Activated naive CD8-positive, alpha-beta T cell treated with anti-CD3 and anti-CD28 coated beads, Interleukin-2, amount 50 U/mL, for 24 hours (primary cell): ENCODE measurements around the gene ZNF101.
A peak's percentile ranks its signal among the peaks of the same experiment; 100 is the strongest.

Experiments used
- ATAC-seq: fragments of 150-1000 bp; cut with Tn5 transposase; one replicate; pipeline ENCODE4 v1.10.0; 2021
- DNase-seq: peaks from one replicate; pipeline ENCODE4 v3.0.0; 2021
- H3K27ac Mint-ChIP-seq: one replicate; pipeline ENCODE4 v1.8.0; 2021; ENCODE audit warnings: mild to moderate bottlenecking, mixed read lengths
- H3K27me3 Mint-ChIP-seq: one replicate; pipeline ENCODE4 v1.8.0; 2021; ENCODE audit warnings: mixed read lengths
- H3K36me3 Mint-ChIP-seq: one replicate; pipeline ENCODE4 v1.8.0; 2021; ENCODE audit warnings: low read depth, mixed read lengths
- H3K4me1 Mint-ChIP-seq: one replicate; pipeline ENCODE4 v1.8.0; 2021; ENCODE audit warnings: mixed read lengths
- H3K4me3 Mint-ChIP-seq: one replicate; pipeline ENCODE4 v1.8.0; 2021; ENCODE audit warnings: mild to moderate bottlenecking, moderate library complexity, mixed read lengths
- H3K9me3 Mint-ChIP-seq: one replicate; pipeline ENCODE4 v1.8.0; 2021; ENCODE audit warnings: mixed read lengths

ZNF101 gene

GRCh38 chr19:19668230-19669012, at the start of gene ZNF101:
Gene ZNF101, plus strand, starts transcription at chr19:19668839. Its CDS starts 125 bp downstream, at chr19:19668964.
- peak within 1 kb of the TSS; percentile 85 for H3K4me3 Mint-ChIP-seq
- H3K9me3 Mint-ChIP-seq: peaks cover 8% of the 10 kb centered on the region
- peak; percentile 84 for ATAC-seq
- H3K36me3 Mint-ChIP-seq: peaks cover 42% of the 10 kb centered on the region
- H3K27ac Mint-ChIP-seq: peak within 1 kb of the TSS; percentile 92
- DNase-seq: peak; percentile 97
- no peaks in the 10 kb centered on the region for H3K27me3 Mint-ChIP-seq
- H3K4me1 Mint-ChIP-seq: peaks cover 33% of the 10 kb centered on the region

GRCh38 chr19:19619181-19619848, 49.3 kb upstream of the ZNF101 start:
- DNase-seq (no peak), ATAC-seq (no peak)
- peaks cover 41% of the 10 kb centered on the region for H3K4me1 Mint-ChIP-seq
- H3K9me3 Mint-ChIP-seq: no peaks in the 10 kb centered on the region
- H3K27ac Mint-ChIP-seq: no peak overlapping the region
- no peaks in the 10 kb centered on the region for H3K27me3 Mint-ChIP-seq
- peak overlapping the region; percentile 88 for H3K4me3 Mint-ChIP-seq
- no peaks in the 10 kb centered on the region for H3K36me3 Mint-ChIP-seq

GRCh38 chr19:19619849-19620210, 48.8 kb upstream of the ZNF101 start:
- no peak overlapping the region for H3K4me3 Mint-ChIP-seq
- H3K27me3 Mint-ChIP-seq: no peaks in the 10 kb centered on the region
- H3K27ac Mint-ChIP-seq: no peak overlapping the region
- H3K9me3 Mint-ChIP-seq: no peaks in the 10 kb centered on the region
- H3K36me3 Mint-ChIP-seq: no peaks in the 10 kb centered on the region
- DNase-seq (no peak), ATAC-seq (no peak)
- peaks cover 36% of the 10 kb centered on the region for H3K4me1 Mint-ChIP-seq

GRCh38 chr19:19623383-19623782, 45.3 kb upstream of the ZNF101 start:
- ATAC-seq (no peak), DNase-seq (no peak)
- Mint-ChIP-seq H3K9me3 (no peaks in the 10 kb centered on the region), H3K4me1 (peaks cover 28% of the 10 kb centered on the region), H3K36me3 (peaks cover 4% of the 10 kb centered on the region), H3K27ac (no peak overlapping the region), H3K27me3 (no peaks in the 10 kb centered on the region), H3K4me3 (no peak overlapping the region)

DNA sequence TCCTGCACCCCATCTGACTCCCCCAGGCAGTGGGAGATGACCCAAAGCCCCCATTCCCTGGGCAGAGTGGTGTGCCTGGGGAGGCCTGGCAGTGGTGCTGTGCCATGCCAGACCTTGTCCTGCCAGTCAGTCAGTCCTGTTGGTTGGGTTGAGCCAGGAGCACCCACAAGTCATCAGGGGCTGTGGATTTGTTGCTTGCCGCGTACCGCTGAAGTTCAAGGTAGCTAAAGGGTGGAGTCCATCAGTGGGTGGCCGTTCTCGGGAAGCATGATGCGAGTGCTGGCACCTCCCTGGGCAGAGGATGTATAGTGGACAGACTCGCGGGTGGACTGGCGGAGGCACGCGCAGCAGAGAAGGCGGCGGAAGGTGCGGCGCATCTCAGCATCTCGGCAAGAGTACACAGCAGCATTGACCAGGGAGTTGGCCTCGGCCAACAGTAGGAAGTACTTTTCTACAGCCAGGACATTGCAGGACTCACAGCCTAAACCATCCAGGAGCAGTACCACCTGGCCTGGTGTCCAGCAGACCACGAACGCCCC, 44.5 kb upstream of the ZNF101 start:
- Mint-ChIP-seq H3K27ac (no peak overlapping the region), H3K9me3 (no peaks in the 10 kb centered on the region), H3K27me3 (no peaks in the 10 kb centered on the region), H3K4me1 (peaks cover 27% of the 10 kb centered on the region), H3K4me3 (no peak overlapping the region), H3K36me3 (peaks cover 6% of the 10 kb centered on the region)
- no peak for ATAC-seq
- no peak for DNase-seq

GRCh38 chr19:19626516-19627472, 41.8 kb upstream of the ZNF101 start:
- no peak for DNase-seq
- Mint-ChIP-seq H3K27me3 (no peaks in the 10 kb centered on the region), H3K36me3 (peaks cover 9% of the 10 kb centered on the region), H3K27ac (peak overlapping the region; percentile 91), H3K4me3 (peak overlapping the region; percentile 85), H3K9me3 (no peaks in the 10 kb centered on the region), H3K4me1 (peaks cover 22% of the 10 kb centered on the region)
- ATAC-seq: no peak

DNA sequence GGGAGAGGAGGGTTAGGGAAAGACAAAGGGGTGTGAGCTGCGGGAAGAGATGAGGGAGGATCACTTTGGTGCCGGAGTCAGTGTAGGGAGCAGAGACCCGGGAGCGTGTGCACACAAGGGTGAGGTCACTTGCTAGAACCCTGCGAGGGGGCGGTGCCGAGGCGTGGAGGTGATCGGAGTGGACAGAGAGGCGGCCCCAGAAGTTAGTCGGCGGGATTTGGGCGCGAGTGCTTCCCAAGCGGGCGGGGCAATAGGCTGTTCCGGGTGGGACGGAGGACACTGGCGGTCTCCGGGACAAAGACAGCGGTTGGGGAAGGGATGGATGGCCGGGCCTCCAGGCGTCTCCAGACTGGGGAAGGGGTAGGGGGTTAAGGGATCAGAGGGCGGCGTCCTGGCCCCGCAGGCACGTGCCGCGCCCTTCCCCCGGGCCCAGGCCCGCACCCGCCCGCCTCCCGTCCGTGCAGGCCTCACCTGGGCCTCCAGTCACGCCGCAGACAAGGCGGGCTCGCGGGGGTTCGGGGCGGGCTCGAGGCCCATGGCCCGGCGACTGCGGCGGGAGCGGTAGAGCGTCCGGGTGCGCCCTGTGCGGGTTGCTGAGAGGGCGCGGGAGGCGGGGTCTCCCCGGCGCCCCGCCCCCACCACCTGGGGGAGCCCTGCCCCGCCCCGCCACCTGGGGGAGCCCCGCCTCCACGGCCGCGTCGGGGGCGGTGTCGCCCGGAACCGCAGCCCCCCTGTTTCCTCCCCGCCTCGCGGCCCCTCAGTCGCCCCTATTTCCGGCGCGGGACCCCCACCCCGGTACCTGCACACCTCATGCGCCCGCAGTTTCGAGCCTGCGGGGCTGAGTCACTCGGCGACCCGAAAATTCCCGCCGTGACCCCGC, 40.8 kb upstream of the ZNF101 start, which contains the start of gene LPAR2:
Gene LPAR2, minus strand, starts transcription at position 600 of the 880 bp plus-strand sequence. CDS start 945 bp downstream, outside the sequence.
- no peaks in the 10 kb centered on the region for H3K27me3 Mint-ChIP-seq
- no peaks in the 10 kb centered on the region for H3K9me3 Mint-ChIP-seq
- peak; percentile 70 for DNase-seq
- ATAC-seq: peak; percentile 68
- peaks cover 22% of the 10 kb centered on the region for H3K4me1 Mint-ChIP-seq
- H3K27ac Mint-ChIP-seq: peak within 1 kb of the TSS; percentile 91
- H3K4me3 Mint-ChIP-seq: peak within 1 kb of the TSS; percentile 85
- peaks cover 11% of the 10 kb centered on the region for H3K36me3 Mint-ChIP-seq

- H3K27me3 Mint-ChIP-seq: no peaks in the 10 kb centered on the region
- H3K4me1 Mint-ChIP-seq: peaks cover 22% of the 10 kb centered on the region
- H3K27ac Mint-ChIP-seq: peak overlapping the region; percentile 73
- peak overlapping the region; percentile 54 for H3K4me3 Mint-ChIP-seq
- DNase-seq (peak; percentile 57), ATAC-seq (peak; percentile 47)
- no peaks in the 10 kb centered on the region for H3K9me3 Mint-ChIP-seq
- H3K36me3 Mint-ChIP-seq: peaks cover 16% of the 10 kb centered on the region
Measured at GRCh38 chr19:19628501-19629134, 40.0 kb upstream of the ZNF101 start.

- peaks cover 23% of the 10 kb centered on the region for H3K36me3 Mint-ChIP-seq
- peaks cover 28% of the 10 kb centered on the region for H3K4me1 Mint-ChIP-seq
- DNase-seq: no peak
- H3K27ac Mint-ChIP-seq: no peak overlapping the region
- no peak for ATAC-seq
- H3K4me3 Mint-ChIP-seq: no peak overlapping the region
- H3K27me3 Mint-ChIP-seq: no peaks in the 10 kb centered on the region
- H3K9me3 Mint-ChIP-seq: no peaks in the 10 kb centered on the region
Measured at GRCh38 chr19:19630062-19630414, 38.6 kb upstream of the ZNF101 start.

DNA sequence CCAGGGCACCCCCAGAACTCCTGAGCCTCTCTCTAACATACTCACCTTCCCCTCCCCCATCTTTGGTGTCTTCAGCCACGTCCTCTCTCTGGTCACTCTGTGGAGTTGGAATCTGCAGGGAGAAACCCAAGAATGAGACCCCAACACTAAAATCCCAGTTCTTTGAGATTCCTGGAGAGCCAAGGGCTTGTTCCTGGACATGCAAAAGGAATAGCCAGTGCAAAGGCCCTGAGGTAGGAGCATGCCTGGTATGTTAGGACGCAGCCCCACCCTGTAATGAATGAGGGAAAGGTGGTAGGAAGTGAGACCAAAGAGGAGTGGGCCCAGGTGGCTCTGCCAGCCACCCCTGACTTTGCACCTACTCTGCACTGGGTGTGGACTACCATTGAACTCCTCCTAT, 38.2 kb upstream of the ZNF101 start:
- no peak for DNase-seq
- H3K36me3 Mint-ChIP-seq: peaks cover 23% of the 10 kb centered on the region
- no peak for ATAC-seq
- no peaks in the 10 kb centered on the region for H3K27me3 Mint-ChIP-seq
- H3K4me1 Mint-ChIP-seq: peaks cover 28% of the 10 kb centered on the region
- no peaks in the 10 kb centered on the region for H3K9me3 Mint-ChIP-seq
- H3K27ac Mint-ChIP-seq: no peak overlapping the region
- H3K4me3 Mint-ChIP-seq: no peak overlapping the region

DNA sequence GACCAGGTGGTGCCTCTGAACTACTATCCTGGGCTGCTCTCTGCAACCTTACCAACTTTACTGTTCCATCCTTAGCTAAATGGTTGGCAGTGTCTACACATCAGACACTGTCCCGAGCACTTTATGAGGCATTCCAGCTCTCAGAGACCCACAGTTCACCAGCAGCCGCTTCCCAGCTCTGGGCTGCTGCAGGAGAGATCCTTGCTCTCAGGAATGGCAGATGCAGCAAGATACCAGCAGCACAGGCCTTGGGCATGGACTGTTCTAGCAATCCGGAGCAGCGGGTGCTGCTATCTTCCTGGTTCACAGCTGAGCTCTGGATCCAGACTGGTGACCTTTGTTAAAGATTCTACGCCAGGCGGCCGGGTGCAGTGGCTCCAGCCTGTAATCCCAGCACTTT, 37.3 kb upstream of the ZNF101 start:
- Mint-ChIP-seq H3K27ac (no peak overlapping the region), H3K4me3 (no peak overlapping the region), H3K4me1 (peaks cover 22% of the 10 kb centered on the region), H3K27me3 (no peaks in the 10 kb centered on the region), H3K36me3 (peaks cover 26% of the 10 kb centered on the region), H3K9me3 (no peaks in the 10 kb centered on the region)
- ATAC-seq (no peak), DNase-seq (no peak)

DNA sequence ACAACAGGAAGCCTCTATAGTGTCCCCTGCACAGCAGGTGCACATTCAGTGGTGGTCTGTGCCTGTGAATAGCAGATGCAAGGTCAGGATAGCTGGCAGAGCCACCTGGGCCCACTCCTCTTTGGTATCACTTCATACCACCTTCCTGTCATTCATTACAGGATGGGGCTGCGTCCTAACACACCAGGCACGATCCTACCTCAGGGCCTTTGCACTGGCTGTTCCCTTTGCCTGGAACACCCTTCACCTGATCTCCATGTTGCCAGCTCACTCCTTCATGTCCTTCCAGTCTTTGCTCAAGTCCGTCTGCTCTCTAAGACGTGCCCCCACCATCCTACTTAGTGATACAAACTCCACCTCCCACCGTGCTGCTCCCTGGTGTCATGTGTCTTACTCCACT, 36.0 kb upstream of the ZNF101 start:
- Mint-ChIP-seq H3K36me3 (peaks cover 25% of the 10 kb centered on the region), H3K4me3 (no peak overlapping the region), H3K4me1 (peaks cover 9% of the 10 kb centered on the region), H3K27me3 (no peaks in the 10 kb centered on the region), H3K27ac (no peak overlapping the region), H3K9me3 (no peaks in the 10 kb centered on the region)
- DNase-seq (no peak), ATAC-seq (no peak)
